ENCODE results near the gene LMNB1.
"Not testable (repeated sequence)": the region's sequence is repeated elsewhere in the genome, so short reads cannot be mapped to it uniquely, and the experiment has no call there.

LMNB1 gene

GRCh38 chr5:126849101-126849678 is 72.3 kb downstream of the LMNB1 start:
- peaks cover 46% of the 10 kb centered on the region for H3K4me1 ChIP-seq (ENCODE audit: control insufficient read depth, insufficient read depth, low read length)
- no peaks in the 10 kb centered on the region for H3K27me3 ChIP-seq (ENCODE audit: control insufficient read depth, insufficient read depth, low read length)
- H3K9ac ChIP-seq (ENCODE audit: low read depth, low read length), result no peak overlapping the region
- H3K9me3 ChIP-seq (replicated peaks; ENCODE audit: low read length), result no peaks in the 10 kb centered on the region
- H3K36me3 ChIP-seq (ENCODE audit: insufficient read depth, low read length), result no peaks in the 10 kb centered on the region
- no peak overlapping the region for H3K4me2 ChIP-seq (ENCODE audit: low read length)
- no peak overlapping the region for H3K4me3 ChIP-seq (ENCODE audit: low read length)

GRCh38 chr5:126851501-126852011 is 74.6 kb downstream of the LMNB1 start:
- Histone ChIP-seq H3K4me1 (ENCODE audit: control insufficient read depth, insufficient read depth, low read length) (peaks cover 37% of the 10 kb centered on the region), H3K36me3 (ENCODE audit: insufficient read depth, low read length) (no peaks in the 10 kb centered on the region), H3K9me3 (replicated peaks; ENCODE audit: low read length) (no peaks in the 10 kb centered on the region), H3K27me3 (ENCODE audit: control insufficient read depth, insufficient read depth, low read length) (no peaks in the 10 kb centered on the region), H3K9ac (ENCODE audit: low read depth, low read length) (no peak overlapping the region), H3K4me3 (ENCODE audit: low read length) (peak overlapping the region; percentile 12), H3K4me2 (ENCODE audit: low read length) (peak overlapping the region; percentile 49)

GRCh38 chr5:126852091-126852571 is 75.2 kb downstream of the LMNB1 start:
- Histone ChIP-seq H3K4me2 (ENCODE audit: low read length) (peak overlapping the region; percentile 49), H3K4me1 (ENCODE audit: control insufficient read depth, insufficient read depth, low read length) (peaks cover 31% of the 10 kb centered on the region), H3K9me3 (replicated peaks; ENCODE audit: low read length) (no peaks in the 10 kb centered on the region), H3K4me3 (ENCODE audit: low read length) (peak overlapping the region; percentile 12), H3K9ac (ENCODE audit: low read depth, low read length) (peak overlapping the region; percentile 14), H3K36me3 (ENCODE audit: insufficient read depth, low read length) (no peaks in the 10 kb centered on the region), H3K27me3 (ENCODE audit: control insufficient read depth, insufficient read depth, low read length) (no peaks in the 10 kb centered on the region)

- H3K27me3 ChIP-seq (ENCODE audit: control insufficient read depth, insufficient read depth, low read length), result no peaks in the 10 kb centered on the region
- H3K4me3 ChIP-seq (ENCODE audit: low read length), result no peak overlapping the region
- H3K36me3 ChIP-seq (ENCODE audit: insufficient read depth, low read length), result no peaks in the 10 kb centered on the region
- peaks cover 28% of the 10 kb centered on the region for H3K4me1 ChIP-seq (ENCODE audit: control insufficient read depth, insufficient read depth, low read length)
- H3K9me3 ChIP-seq (replicated peaks; ENCODE audit: low read length), result no peaks in the 10 kb centered on the region
- no peak overlapping the region for H3K9ac ChIP-seq (ENCODE audit: low read depth, low read length)
- no peak overlapping the region for H3K4me2 ChIP-seq (ENCODE audit: low read length)
Observed at GRCh38 chr5:126852841-126853271, 75.9 kb downstream of the LMNB1 start.

GRCh38 chr5:126853541-126854307 is 76.8 kb downstream of the LMNB1 start:
- not testable (repeated sequence) for H3K9ac ChIP-seq (ENCODE audit: low read depth, low read length); H3K4me3 ChIP-seq (ENCODE audit: low read length); H3K4me2 ChIP-seq (ENCODE audit: low read length); H3K27me3 ChIP-seq (ENCODE audit: control insufficient read depth, insufficient read depth, low read length); H3K36me3 ChIP-seq (ENCODE audit: insufficient read depth, low read length); H3K9me3 ChIP-seq (replicated peaks; ENCODE audit: low read length)
- H3K4me1 ChIP-seq (ENCODE audit: control insufficient read depth, insufficient read depth, low read length), result peaks cover 28% of the 10 kb centered on the region

- peaks cover 28% of the 10 kb centered on the region for H3K4me1 ChIP-seq (ENCODE audit: control insufficient read depth, insufficient read depth, low read length)
- no peaks in the 10 kb centered on the region for H3K36me3 ChIP-seq (ENCODE audit: insufficient read depth, low read length)
- H3K4me2 ChIP-seq (ENCODE audit: low read length), result no peak overlapping the region
- H3K27me3 ChIP-seq (ENCODE audit: control insufficient read depth, insufficient read depth, low read length), result no peaks in the 10 kb centered on the region
- no peaks in the 10 kb centered on the region for H3K9me3 ChIP-seq (replicated peaks; ENCODE audit: low read length)
- no peak overlapping the region for H3K9ac ChIP-seq (ENCODE audit: low read depth, low read length)
- H3K4me3 ChIP-seq (ENCODE audit: low read length), result no peak overlapping the region
Observed at GRCh38 chr5:126854526-126855110, 77.7 kb downstream of the LMNB1 start.

GRCh38 chr5:126855266-126855665 is 78.3 kb downstream of the LMNB1 start:
- Histone ChIP-seq H3K4me1 (ENCODE audit: control insufficient read depth, insufficient read depth, low read length) (peaks cover 28% of the 10 kb centered on the region), H3K4me3 (ENCODE audit: low read length) (no peak overlapping the region), H3K36me3 (ENCODE audit: insufficient read depth, low read length) (no peaks in the 10 kb centered on the region), H3K27me3 (ENCODE audit: control insufficient read depth, insufficient read depth, low read length) (no peaks in the 10 kb centered on the region), H3K9ac (ENCODE audit: low read depth, low read length) (no peak overlapping the region), H3K4me2 (ENCODE audit: low read length) (no peak overlapping the region), H3K9me3 (replicated peaks; ENCODE audit: low read length) (no peaks in the 10 kb centered on the region)

- H3K4me3 ChIP-seq (ENCODE audit: low read length), result no peak overlapping the region
Observed at GRCh38 chr5:126857472-126858410, 80.8 kb downstream of the LMNB1 start.

GRCh38 chr5:126858441-126858840 is 81.5 kb downstream of the LMNB1 start:
- no peak overlapping the region for H3K4me2 ChIP-seq (ENCODE audit: low read length)
- H3K4me3 ChIP-seq (ENCODE audit: low read length), result no peak overlapping the region
- H3K9ac ChIP-seq (ENCODE audit: low read depth, low read length), result no peak overlapping the region
- no peaks in the 10 kb centered on the region for H3K9me3 ChIP-seq (replicated peaks; ENCODE audit: low read length)
- H3K27me3 ChIP-seq (ENCODE audit: control insufficient read depth, insufficient read depth, low read length), result no peaks in the 10 kb centered on the region
- H3K4me1 ChIP-seq (ENCODE audit: control insufficient read depth, insufficient read depth, low read length), result peaks cover 4% of the 10 kb centered on the region
- H3K36me3 ChIP-seq (ENCODE audit: insufficient read depth, low read length), result no peaks in the 10 kb centered on the region

More at GRCh38 chr5:126857472-126858410, 80.8 kb downstream of the LMNB1 start:
- Histone ChIP-seq H3K4me2 (ENCODE audit: low read length) (no peak overlapping the region), H3K4me1 (ENCODE audit: control insufficient read depth, insufficient read depth, low read length) (peaks cover 8% of the 10 kb centered on the region), H3K9ac (ENCODE audit: low read depth, low read length) (no peak overlapping the region), H3K27me3 (ENCODE audit: control insufficient read depth, insufficient read depth, low read length) (no peaks in the 10 kb centered on the region), H3K9me3 (replicated peaks; ENCODE audit: low read length) (no peaks in the 10 kb centered on the region), H3K36me3 (ENCODE audit: insufficient read depth, low read length) (no peaks in the 10 kb centered on the region)

- no peaks in the 10 kb centered on the region for H3K27me3 ChIP-seq (ENCODE audit: control insufficient read depth, insufficient read depth, low read length)
- peaks cover 11% of the 10 kb centered on the region for H3K4me1 ChIP-seq (ENCODE audit: control insufficient read depth, insufficient read depth, low read length)
- no peaks in the 10 kb centered on the region for H3K9me3 ChIP-seq (replicated peaks; ENCODE audit: low read length)
- no peak overlapping the region for H3K4me3 ChIP-seq (ENCODE audit: low read length)
- peak overlapping the region; percentile 60 for H3K4me2 ChIP-seq (ENCODE audit: low read length)
- no peak overlapping the region for H3K9ac ChIP-seq (ENCODE audit: low read depth, low read length)
- no peaks in the 10 kb centered on the region for H3K36me3 ChIP-seq (ENCODE audit: insufficient read depth, low read length)
Observed at GRCh38 chr5:126863402-126863801, 86.5 kb downstream of the LMNB1 start.

All from skeletal muscle satellite cell (primary cell).